Spleen (tissue), 11 donors: Measurements from ENCODE around the gene BICDL2. TPM values are rescaled to one million over a fixed set of nuclear protein-coding genes. Genes with fewer than 3 reads are reported as not detected.

Experiments used
- DNase-seq: peaks from one replicate; pipeline ENCODE4 v3.0.0-alpha.2; 2020
- H3K27ac ChIP-seq, 8 donors: fragments of 200-600 bp; sonication (generic) in 7 of 8; 1 replicate in 4 of 8; 2 replicates in 4 of 8; pipeline versions ENCODE4 v1.5.0 to v1.8.0; 2016 to 2021; ENCODE audit warnings: inconsistent platforms in 4 of 8, mild to moderate bottlenecking in 4 of 8, moderate library complexity in 1 of 8
- H3K27me3 ChIP-seq, 7 donors: fragments of 200-600 bp; sonication (generic) in 6 of 7; replicated peaks in 1 of 7; 1 replicate in 4 of 7; 2 replicates in 3 of 7; pipeline versions ENCODE4 v1.5.0 to v1.8.0; 2016 to 2021; ENCODE audit warnings: inconsistent platforms in 3 of 7, mild to moderate bottlenecking in 1 of 7
- H3K36me3 ChIP-seq, 6 donors: fragments of 200-600 bp; sonication (generic) in 5 of 6; 1 replicate in 4 of 6; 2 replicates in 2 of 6; pipeline versions ENCODE4 v1.5.0 to v1.8.0; 2016 to 2021; ENCODE audit warnings: inconsistent platforms in 2 of 6
- H3K4me1 ChIP-seq, 6 donors: fragments of 200-600 bp; sonication (generic) in 5 of 6; 1 replicate in 3 of 6; 2 replicates in 3 of 6; pipeline versions ENCODE4 v1.5.0 to v1.8.0; 2016 to 2021; ENCODE audit warnings: inconsistent platforms in 3 of 6
- H3K4me3 ChIP-seq, 8 donors: fragments of 200-600 bp; sonication (generic) in 7 of 8; 1 replicate in 4 of 8; 2 replicates in 4 of 8; pipeline versions ENCODE4 v1.5.0 to v1.8.0; 2016 to 2021; ENCODE audit warnings: inconsistent platforms in 4 of 8, mild to moderate bottlenecking in 4 of 8, moderate library complexity in 2 of 8
- H3K9me3 ChIP-seq, 8 donors: fragments of 200-600 bp; sonication (generic) in 7 of 8; 1 replicate in 4 of 8; 2 replicates in 4 of 8; pipeline versions ENCODE4 v1.5.0 to v1.8.0; 2016 to 2021; ENCODE audit warnings: inconsistent platforms in 4 of 8
- CTCF ChIP-seq, 11 experiments: fragments of 200-600 bp in 7 of 11; fragments of 450-650 bp in 4 of 11; sonication (generic) in 4 of 11; IDR thresholded peaks in 8 of 11; conservative IDR thresholded peaks in 3 of 11; 1 replicate in 7 of 11; 2 replicates in 4 of 11; pipeline versions ENCODE4 v1.4.0 to v1.8.0; 2016 to 2021; ENCODE audit warnings: antibody characterized with exemption in 11 of 11, inconsistent platforms in 4 of 11, mild to moderate bottlenecking in 1 of 11
- POLR2A ChIP-seq, 3 donors: fragments of 450-650 bp; IDR thresholded peaks; one replicate each; pipeline ENCODE4 v1.5.1; 2017; ENCODE audit warnings: antibody characterized with exemption in 3 of 3, mild to moderate bottlenecking in 1 of 3
- POLR2AphosphoS5 ChIP-seq, 3 donors: sonication (generic); formaldehyde crosslinking; IDR thresholded peaks; one replicate each; pipeline ENCODE4 v1.5.1; 2017; ENCODE audit warnings: antibody characterized with exemption in 3 of 3
- WGBS, 5 donors: extraction: QIAGEN DNeasy Blood & Tissue Kit in 3 of 5; methylation state at CpG; one replicate each; pipeline versions ENCODE4 v1.1.5 to v1.1.7; 2013 to 2018; 5-methylcytosine and 5-hydroxymethylcytosine counted together
- intact Hi-C: fragments of 100-400 bp; cut with DNase I; formaldehyde crosslinking; loops from one replicate; pipeline ENCODE4 v1.15.0; 2023; ENCODE audit warnings: low total_unique reads
- polyA plus RNA-seq, 3 donors: library from polyadenylated mRNA; stranded (reverse); fragments of 200-250 nt; gene quantifications; one replicate each; pipeline ENCODE4 v1.2.1, GENCODE V29; 2013
- total RNA-seq, 7 donors: library from RNA; depleted of rRNA in 3 of 7; stranded (reverse); fragments of >200 nt in 3 of 7; fragmentation: NEBNext Ultra II Directional in 4 of 7; extraction: Animal tissue kit (Norgen Biotek cat#: 25700) in 4 of 7; gene quantifications; one replicate each; pipeline versions ENCODE4 v1.1.0 to v1.2.1, GENCODE V29; 2016 to 2021
- donor health status: healthy with polysubstance abuse.
- donor health status: DM: no; HTN: no; CAD: no; lungs with moderate emphysema.
- donor health status: DM: no; HTN: no; CAD: no.
- donor health status: Bipolar disorder and iron deficiency.
- donor health status: healthy.
- donor health status: DM: no; HTN: no; CAD: no.
- donor health status: DM: yes; HTN: yes; CAD: no.

BICDL2 gene
- total and polyA plus RNA-seq, 10 donors: 0.03 to 0.77 (median 0.30) TPM; not detected in 3

GRCh38 chr16:3015865-3016521, 20.8 kb downstream of the BICDL2 start:
- Histone ChIP-seq H3K36me3 (no peaks in the 10 kb centered on the region), H3K27ac (no peak overlapping the region), H3K27me3 (peaks cover 0 to 79% (median 40%) of the 10 kb centered on the region in 7 donors), H3K4me1 (peaks cover 11 to 47% (median 30%) of the 10 kb centered on the region in 6 donors), H3K4me3 (no peak overlapping the region), H3K9me3 (no peaks in the 10 kb centered on the region)
- WGBS, 5 donors: 77 to 92% (median 87%) methylated on average over 7 to 13 of the region's 13 CpGs
- TF ChIP-seq POLR2A (IDR thresholded peaks at IDR 0.05): no peak
- TF ChIP-seq POLR2AphosphoS5 (IDR thresholded peaks at IDR 0.05): no peak
- no peak for TF ChIP-seq CTCF (IDR thresholded peaks at IDR 0.05 in 8 of 11, conservative IDR thresholded peaks at IDR 0.05 in 3 of 11)
- intact Hi-C loops: no loop called here
- no peak for DNase-seq

- intact Hi-C loops: no loop called here
- no peak overlapping the region for H3K4me3 ChIP-seq
- DNase-seq: no peak
- peaks cover 7 to 41% (median 21%) of the 10 kb centered on the region in 6 donors for H3K4me1 ChIP-seq
- no peaks in the 10 kb centered on the region for H3K9me3 ChIP-seq
- no peak for TF ChIP-seq CTCF (IDR thresholded peaks at IDR 0.05 in 8 of 11, conservative IDR thresholded peaks at IDR 0.05 in 3 of 11)
- no peak for TF ChIP-seq POLR2A (IDR thresholded peaks at IDR 0.05)
- TF ChIP-seq POLR2AphosphoS5 (IDR thresholded peaks at IDR 0.05): no peak
- H3K27ac ChIP-seq: no peak overlapping the region
- peaks cover 0 to 86% (median 40%) of the 10 kb centered on the region in 7 donors for H3K27me3 ChIP-seq
- WGBS, 5 donors: 86 to 95% (median 89%) methylated on average over 6 of the region's 6 CpGs
- no peaks in the 10 kb centered on the region for H3K36me3 ChIP-seq
Measured at GRCh38 chr16:3014971-3015370, 21.8 kb downstream of the BICDL2 start.

- TF ChIP-seq POLR2AphosphoS5 (IDR thresholded peaks at IDR 0.05): no peak
- no peak for TF ChIP-seq POLR2A (IDR thresholded peaks at IDR 0.05)
- TF ChIP-seq CTCF (IDR thresholded peaks at IDR 0.05 in 8 of 11, conservative IDR thresholded peaks at IDR 0.05 in 3 of 11): no peak
- peaks cover 0 to 92% (median 40%) of the 10 kb centered on the region in 7 donors for H3K27me3 ChIP-seq
- no peak overlapping the region for H3K4me3 ChIP-seq
- H3K9me3 ChIP-seq: no peaks in the 10 kb centered on the region
- no peak for DNase-seq
- WGBS, 5 donors: 60 to 72% (median 68%) methylated on average over 4 to 12 of the region's 12 CpGs
- no peaks in the 10 kb centered on the region for H3K36me3 ChIP-seq
- no peak overlapping the region for H3K27ac ChIP-seq
- intact Hi-C loops: no loop called here
- peaks cover 0 to 41% (median 16%) of the 10 kb centered on the region in 6 donors for H3K4me1 ChIP-seq
Measured at GRCh38 chr16:3013998-3014690, 22.6 kb downstream of the BICDL2 start.

- TF ChIP-seq POLR2AphosphoS5 (IDR thresholded peaks at IDR 0.05) (no peak), POLR2A (IDR thresholded peaks at IDR 0.05) (no peak), CTCF (IDR thresholded peaks at IDR 0.05 in 8 of 11, conservative IDR thresholded peaks at IDR 0.05 in 3 of 11) (no peak)
- Histone ChIP-seq H3K36me3 (no peaks in the 10 kb centered on the region), H3K4me1 (peaks cover 3 to 41% (median 17%) of the 10 kb centered on the region in 6 donors), H3K27ac (no peak overlapping the region), H3K4me3 (no peak overlapping the region), H3K27me3 (peaks cover 0 to 92% (median 38%) of the 10 kb centered on the region in 7 donors), H3K9me3 (no peaks in the 10 kb centered on the region)
- intact Hi-C loops: no loop called here
- no peak for DNase-seq
- 70 to 81% (median 73%) methylated on average over 15 to 27 of the region's 27 CpGs; no CpG with 5 or more reads in 1 of the 5 donors for WGBS, 5 donors
Measured at GRCh38 chr16:3013491-3013951, 23.2 kb downstream of the BICDL2 start.
